Measurements from ENCODE around the gene RPTOR. TPM values are rescaled to one million over a fixed set of nuclear protein-coding genes. Genes with fewer than 3 reads are reported as not detected.

RPTOR gene
- polyA plus RNA-seq, 4 donors: 3.2 to 16.5 (median 10.1) TPM

DNA sequence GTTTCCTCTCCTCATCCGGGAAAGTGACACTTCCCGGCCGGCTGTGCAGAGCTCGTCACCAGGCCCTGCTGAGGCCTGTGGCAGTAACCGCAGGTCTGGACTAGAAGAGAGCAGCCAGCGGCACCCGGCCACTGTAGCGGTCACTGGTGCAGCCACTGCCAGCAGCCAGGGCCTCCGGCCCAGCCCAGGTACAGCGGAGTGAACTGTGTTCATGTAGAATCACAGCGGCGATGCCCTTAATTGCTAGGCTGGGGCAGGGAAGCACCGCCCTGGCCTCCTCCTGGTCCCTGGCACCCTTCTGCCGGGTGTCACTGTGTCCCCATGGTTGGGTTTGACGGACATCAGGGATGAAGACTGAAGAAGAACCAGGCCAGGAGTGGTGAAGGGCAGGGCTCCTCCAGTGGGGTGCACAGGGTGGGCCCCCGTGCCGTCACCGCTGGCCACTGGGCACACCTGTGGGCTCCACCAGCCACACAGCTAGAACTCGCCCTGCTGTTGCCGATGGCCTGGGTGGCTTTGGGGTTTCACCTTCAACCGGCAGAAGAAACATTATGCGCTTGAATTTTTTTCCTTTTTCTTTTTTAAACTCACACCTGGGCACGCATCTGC is 281.8 kb downstream of the RPTOR start:
- H3K27me3 ChIP-seq (ENCODE audit: control insufficient read depth in 3 of 3, insufficient read depth in 3 of 3, low read length in 3 of 3): no peaks in the 10 kb centered on the region
- H3K36me3 ChIP-seq (ENCODE audit: control insufficient read depth in 3 of 3, insufficient read depth in 2 of 3, low read depth in 1 of 3, low read length in 3 of 3): peaks cover 6 to 68% (median 9%) of the 10 kb centered on the region in 3 donors
- H3K9me3 ChIP-seq (ENCODE audit: control insufficient read depth in 2 of 2, insufficient read depth in 1 of 2, low read depth in 1 of 2, low read length in 1 of 2): peaks cover 0 to 3% of the 10 kb centered on the region in 2 donors
- H3K27ac ChIP-seq (ENCODE audit: low read depth in 1 of 3, low read length in 2 of 3): peak overlapping the region in 1 of 3 donors; percentile 14
- H3K4me1 ChIP-seq (ENCODE audit: control insufficient read depth in 3 of 3, insufficient read depth in 2 of 3, low read depth in 1 of 3, low read length in 2 of 3): peaks cover 0 to 37% (median 0%) of the 10 kb centered on the region in 3 donors
- DNase-seq: peak in 1 of 2 donors; percentile 31
- 89 to 92% (median 91%) methylated on average over 20 to 23 of the region's 23 CpGs for WGBS, 3 donors
- no peak overlapping the region for H3K4me3 ChIP-seq (ENCODE audit: low read depth in 1 of 3, low read length in 3 of 3)
- FAIRE-seq: no peak

- no peak overlapping the region for H3K27ac ChIP-seq (ENCODE audit: low read depth in 1 of 3, low read length in 2 of 3)
- no peak overlapping the region for H3K4me3 ChIP-seq (ENCODE audit: low read depth in 1 of 3, low read length in 3 of 3)
- H3K4me1 ChIP-seq (ENCODE audit: control insufficient read depth in 3 of 3, insufficient read depth in 2 of 3, low read depth in 1 of 3, low read length in 2 of 3): peaks cover 0 to 39% (median 0%) of the 10 kb centered on the region in 3 donors
- FAIRE-seq (no peak), DNase-seq (no peak)
- no peaks in the 10 kb centered on the region for H3K27me3 ChIP-seq (ENCODE audit: control insufficient read depth in 3 of 3, insufficient read depth in 3 of 3, low read length in 3 of 3)
- peaks cover 6 to 62% (median 9%) of the 10 kb centered on the region in 3 donors for H3K36me3 ChIP-seq (ENCODE audit: control insufficient read depth in 3 of 3, insufficient read depth in 2 of 3, low read depth in 1 of 3, low read length in 3 of 3)
- 79 to 92% (median 90%) methylated on average over 20 of the region's 20 CpGs for WGBS, 3 donors
- peaks cover 0 to 4% of the 10 kb centered on the region in 2 donors for H3K9me3 ChIP-seq (ENCODE audit: control insufficient read depth in 2 of 2, insufficient read depth in 1 of 2, low read depth in 1 of 2, low read length in 1 of 2)
These were observed 282.5 kb downstream of the RPTOR start for GRCh38 chr17:80826955-80827645.

DNA sequence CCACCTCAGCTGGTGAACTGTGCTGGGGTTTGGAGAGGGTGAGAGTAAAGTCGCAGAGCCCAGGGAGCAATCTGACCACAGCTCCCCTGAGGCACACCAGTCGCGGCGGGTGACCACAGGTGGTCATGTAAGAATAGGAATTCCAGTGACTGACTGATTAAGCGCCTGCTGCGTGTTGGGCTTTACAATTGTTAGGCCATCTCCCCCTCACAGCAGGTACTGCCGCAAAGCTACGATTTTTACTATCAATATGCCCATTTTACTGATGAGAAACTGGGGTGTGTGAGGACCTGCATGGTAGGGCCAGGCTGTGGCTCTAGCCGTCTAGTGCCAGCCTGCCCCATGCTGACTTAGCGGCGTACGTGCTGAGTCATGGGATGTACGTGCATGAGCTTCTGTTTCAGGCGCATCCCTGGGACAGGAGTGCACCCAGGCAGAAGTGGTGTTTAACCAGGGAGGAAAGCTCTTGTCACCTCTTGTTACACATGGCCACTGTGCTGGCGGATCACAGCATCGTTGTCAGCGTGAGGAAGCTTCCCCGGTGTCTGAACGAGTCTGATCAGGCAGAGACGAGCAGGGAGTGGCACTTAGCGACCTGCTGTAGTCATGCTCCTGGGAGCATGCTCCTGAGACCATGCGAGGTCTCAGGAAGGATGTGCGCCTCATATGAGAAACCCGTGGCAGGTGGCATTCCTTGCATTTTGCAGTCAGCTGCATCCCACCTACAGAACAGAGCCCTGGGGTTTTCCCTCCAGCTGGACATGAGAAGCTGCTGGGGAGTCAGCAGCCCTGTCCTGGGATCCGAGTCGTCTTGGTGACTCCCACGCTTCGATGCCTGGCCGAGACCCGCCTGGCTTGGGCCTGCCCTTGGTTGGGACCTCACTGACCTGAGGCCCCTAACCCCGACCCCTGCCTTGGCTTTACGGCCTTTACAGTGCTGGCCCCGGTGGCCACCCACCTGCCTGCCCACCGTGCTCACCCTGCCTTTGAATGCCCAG is 283.3 kb downstream of the RPTOR start:
- Histone ChIP-seq H3K9me3 (ENCODE audit: control insufficient read depth in 2 of 2, insufficient read depth in 1 of 2, low read depth in 1 of 2, low read length in 1 of 2) (peaks cover 0 to 4% of the 10 kb centered on the region in 2 donors), H3K27ac (ENCODE audit: low read depth in 1 of 3, low read length in 2 of 3) (no peak overlapping the region), H3K4me3 (ENCODE audit: low read depth in 1 of 3, low read length in 3 of 3) (no peak overlapping the region), H3K27me3 (ENCODE audit: control insufficient read depth in 3 of 3, insufficient read depth in 3 of 3, low read length in 3 of 3) (no peaks in the 10 kb centered on the region), H3K4me1 (ENCODE audit: control insufficient read depth in 3 of 3, insufficient read depth in 2 of 3, low read depth in 1 of 3, low read length in 2 of 3) (peaks cover 0 to 44% (median 3%) of the 10 kb centered on the region in 3 donors), H3K36me3 (ENCODE audit: control insufficient read depth in 3 of 3, insufficient read depth in 2 of 3, low read depth in 1 of 3, low read length in 3 of 3) (peaks cover 5 to 61% (median 5%) of the 10 kb centered on the region in 3 donors)
- DNase-seq: no peak
- 89 to 93% (median 91%) methylated on average over 34 of the region's 34 CpGs for WGBS, 3 donors
- no peak for FAIRE-seq

DNA sequence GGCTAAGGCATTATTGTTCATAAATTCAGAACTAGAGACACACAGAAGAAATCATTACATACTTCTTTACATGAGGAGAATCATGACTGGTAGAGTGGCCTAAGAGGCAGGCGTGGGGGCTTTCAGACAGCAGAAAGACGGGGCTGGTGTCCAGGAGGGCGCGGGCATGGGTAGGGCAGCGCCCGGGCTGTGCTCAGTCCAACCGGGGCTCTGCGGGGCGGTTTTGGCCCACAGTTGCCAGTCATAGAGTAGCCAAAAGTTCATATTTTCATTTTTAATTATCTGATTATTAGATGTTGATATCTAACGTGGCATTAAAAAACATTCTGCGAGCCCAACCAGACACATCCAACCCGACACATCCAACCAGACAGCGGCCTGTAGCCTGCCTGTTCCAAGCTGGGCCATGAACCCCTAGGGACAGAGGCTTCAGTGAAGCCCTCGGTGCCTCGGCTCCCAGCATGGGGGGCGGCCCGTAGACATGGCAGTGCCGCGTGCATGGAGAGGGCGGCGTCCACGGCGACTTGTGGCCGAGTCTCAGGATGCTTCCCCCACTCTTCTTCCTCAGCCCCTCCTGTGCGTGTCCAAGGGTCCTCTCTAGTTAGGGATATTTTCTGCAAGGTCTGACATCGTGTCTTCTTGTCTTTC is 284.7 kb downstream of the RPTOR start:
- Histone ChIP-seq H3K4me3 (ENCODE audit: low read depth in 1 of 3, low read length in 3 of 3) (no peak overlapping the region), H3K27ac (ENCODE audit: low read depth in 1 of 3, low read length in 2 of 3) (no peak overlapping the region), H3K36me3 (ENCODE audit: control insufficient read depth in 3 of 3, insufficient read depth in 2 of 3, low read depth in 1 of 3, low read length in 3 of 3) (peaks cover 2 to 57% (median 2%) of the 10 kb centered on the region in 3 donors), H3K4me1 (ENCODE audit: control insufficient read depth in 3 of 3, insufficient read depth in 2 of 3, low read depth in 1 of 3, low read length in 2 of 3) (peaks cover 0 to 43% (median 3%) of the 10 kb centered on the region in 3 donors), H3K27me3 (ENCODE audit: control insufficient read depth in 3 of 3, insufficient read depth in 3 of 3, low read length in 3 of 3) (no peaks in the 10 kb centered on the region), H3K9me3 (ENCODE audit: control insufficient read depth in 2 of 2, insufficient read depth in 1 of 2, low read depth in 1 of 2, low read length in 1 of 2) (peaks cover 0 to 4% of the 10 kb centered on the region in 2 donors)
- 92 to 93% (median 93%) methylated on average over 26 of the region's 26 CpGs for WGBS, 3 donors
- DNase-seq (no peak), FAIRE-seq (no peak)

GRCh38 chr17:80830020-80830780 is 285.6 kb downstream of the RPTOR start:
- H3K4me3 ChIP-seq (ENCODE audit: low read depth in 1 of 3, low read length in 3 of 3): no peak overlapping the region
- peaks cover 2 to 50% (median 2%) of the 10 kb centered on the region in 3 donors for H3K36me3 ChIP-seq (ENCODE audit: control insufficient read depth in 3 of 3, insufficient read depth in 2 of 3, low read depth in 1 of 3, low read length in 3 of 3)
- H3K27me3 ChIP-seq (ENCODE audit: control insufficient read depth in 3 of 3, insufficient read depth in 3 of 3, low read length in 3 of 3): no peaks in the 10 kb centered on the region
- H3K9me3 ChIP-seq (ENCODE audit: control insufficient read depth in 2 of 2, insufficient read depth in 1 of 2, low read depth in 1 of 2, low read length in 1 of 2): peaks cover 0 to 4% of the 10 kb centered on the region in 2 donors
- FAIRE-seq (no peak), DNase-seq (no peak)
- WGBS, 3 donors: 96 to 97% (median 96%) methylated on average over 27 of the region's 27 CpGs
- no peak overlapping the region for H3K27ac ChIP-seq (ENCODE audit: low read depth in 1 of 3, low read length in 2 of 3)
- peaks cover 0 to 43% (median 3%) of the 10 kb centered on the region in 3 donors for H3K4me1 ChIP-seq (ENCODE audit: control insufficient read depth in 3 of 3, insufficient read depth in 2 of 3, low read depth in 1 of 3, low read length in 2 of 3)

GRCh38 chr17:80831491-80831890 is 286.9 kb downstream of the RPTOR start:
- Histone ChIP-seq H3K27ac (ENCODE audit: low read depth in 1 of 3, low read length in 2 of 3) (no peak overlapping the region), H3K4me1 (ENCODE audit: control insufficient read depth in 3 of 3, insufficient read depth in 2 of 3, low read depth in 1 of 3, low read length in 2 of 3) (peaks cover 0 to 32% (median 3%) of the 10 kb centered on the region in 3 donors), H3K27me3 (ENCODE audit: control insufficient read depth in 3 of 3, insufficient read depth in 3 of 3, low read length in 3 of 3) (no peaks in the 10 kb centered on the region), H3K4me3 (ENCODE audit: low read depth in 1 of 3, low read length in 3 of 3) (no peak overlapping the region), H3K9me3 (ENCODE audit: control insufficient read depth in 2 of 2, insufficient read depth in 1 of 2, low read depth in 1 of 2, low read length in 1 of 2) (peaks cover 0 to 4% of the 10 kb centered on the region in 2 donors), H3K36me3 (ENCODE audit: control insufficient read depth in 3 of 3, insufficient read depth in 2 of 3, low read depth in 1 of 3, low read length in 3 of 3) (peaks cover 0 to 44% (median 2%) of the 10 kb centered on the region in 3 donors)
- DNase-seq (no peak), FAIRE-seq (no peak)
- 96% methylated on average over 6 of the region's 6 CpGs for WGBS, 3 donors

DNA sequence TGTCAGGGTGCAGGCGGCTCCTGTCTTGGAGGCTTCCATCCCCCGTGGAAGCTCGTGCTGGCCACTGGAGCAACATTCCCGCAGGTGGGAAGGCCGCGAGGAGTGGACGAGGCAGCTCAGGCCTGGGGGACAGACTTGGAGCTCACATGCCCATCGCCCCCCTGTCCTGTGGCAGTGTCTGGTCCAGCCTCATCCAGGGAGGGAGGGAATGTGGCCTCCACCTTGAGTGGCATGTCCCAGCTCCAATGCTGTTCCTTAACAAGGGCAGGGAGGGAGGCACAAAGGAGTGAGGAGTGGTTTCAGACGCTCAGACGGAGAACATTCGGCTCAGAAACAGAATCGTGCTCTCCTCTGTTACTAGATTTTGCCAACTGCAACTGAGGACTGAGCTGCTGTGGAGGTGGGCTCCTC is 287.6 kb downstream of the RPTOR start:
- DNase-seq: peak; percentile 33 to 42
- peaks cover 0 to 39% (median 0%) of the 10 kb centered on the region in 3 donors for H3K36me3 ChIP-seq (ENCODE audit: control insufficient read depth in 3 of 3, insufficient read depth in 2 of 3, low read depth in 1 of 3, low read length in 3 of 3)
- no peak for FAIRE-seq
- H3K9me3 ChIP-seq (ENCODE audit: control insufficient read depth in 2 of 2, insufficient read depth in 1 of 2, low read depth in 1 of 2, low read length in 1 of 2): peaks cover 0 to 4% of the 10 kb centered on the region in 2 donors
- H3K4me1 ChIP-seq (ENCODE audit: control insufficient read depth in 3 of 3, insufficient read depth in 2 of 3, low read depth in 1 of 3, low read length in 2 of 3): peaks cover 0 to 29% (median 3%) of the 10 kb centered on the region in 3 donors
- WGBS, 3 donors: 64 to 70% (median 65%) methylated on average over 12 of the region's 12 CpGs
- peak overlapping the region; percentile 71 to 93 (median 92) for H3K27ac ChIP-seq (ENCODE audit: low read depth in 1 of 3, low read length in 2 of 3)
- H3K4me3 ChIP-seq (ENCODE audit: low read depth in 1 of 3, low read length in 3 of 3): peak overlapping the region in 2 of 3 donors; percentile 56
- H3K27me3 ChIP-seq (ENCODE audit: control insufficient read depth in 3 of 3, insufficient read depth in 3 of 3, low read length in 3 of 3): no peaks in the 10 kb centered on the region

Measured in small intestine (tissue), 7 donors.